NT2/D1 (cell line): ENCODE measurements around the gene RNASEH2A.

Experiments used
- DNase-seq: peaks from one replicate; pipeline ENCODE4 v3.0.0-alpha.2; 2011; ENCODE audit warnings: low read depth, low spot score
- H3K27me3 ChIP-seq: 2 replicates; pipeline ENCODE4 v1.6.0; 2011; ENCODE audit warnings: mild to moderate bottlenecking; ENCODE audit not compliant: insufficient read length, insufficient read depth
- H3K36me3 ChIP-seq: 2 replicates; pipeline ENCODE4 v1.6.1; 2011; ENCODE audit warnings: mild to moderate bottlenecking, low read length, mixed read lengths; ENCODE audit not compliant: insufficient read depth, insufficient read length
- H3K4me1 ChIP-seq: 2 replicates; pipeline ENCODE4 v1.5.1; 2011; ENCODE audit not compliant: insufficient read depth, insufficient read length
- H3K4me3 ChIP-seq: 2 replicates; pipeline ENCODE4 v1.5.1; 2011; ENCODE audit warnings: low read depth; ENCODE audit not compliant: insufficient read length
- H3K9ac ChIP-seq: 2 replicates; pipeline ENCODE4 v1.6.0; 2011; ENCODE audit warnings: low read depth; ENCODE audit not compliant: insufficient read length
- H3K9me3 ChIP-seq: 2 replicates; pipeline ENCODE4 v1.5.1; 2011; ENCODE audit warnings: mild to moderate bottlenecking, low read length; ENCODE audit not compliant: insufficient read depth
- SUZ12 ChIP-seq: IDR thresholded peaks from 2 replicates; pipeline ENCODE4 v1.6.1; 2011; ENCODE audit not compliant: insufficient read length, insufficient read depth; ENCODE audit errors: extremely low read depth
- YY1 ChIP-seq: IDR thresholded peaks from 2 replicates; pipeline ENCODE4 v1.6.1; 2011; ENCODE audit not compliant: insufficient read length, insufficient read depth
- ZNF274 ChIP-seq: IDR thresholded peaks from 2 replicates; pipeline ENCODE4 v1.6.1; 2011; ENCODE audit warnings: mild to moderate bottlenecking, low read depth, low read length

Gene RNASEH2A

GRCh38 chr19:12783291-12783848 lies 23.0 kb upstream of the RNASEH2A start:
- Histone ChIP-seq H3K9me3 (no peaks in the 10 kb centered on the region), H3K4me3 (peak overlapping the region; percentile 59), H3K36me3 (no peaks in the 10 kb centered on the region), H3K4me1 (peaks cover 25% of the 10 kb centered on the region), H3K9ac (peak overlapping the region; percentile 86), H3K27me3 (peaks cover under 1% of the 10 kb centered on the region)
- DNase-seq: no peak
- TF ChIP-seq ZNF274: no peak

- Histone ChIP-seq H3K4me3 (no peak overlapping the region), H3K9me3 (no peaks in the 10 kb centered on the region), H3K27me3 (no peaks in the 10 kb centered on the region), H3K9ac (peak overlapping the region; percentile 65), H3K36me3 (no peaks in the 10 kb centered on the region), H3K4me1 (peaks cover 28% of the 10 kb centered on the region)
- no peak for TF ChIP-seq ZNF274
- no peak for TF ChIP-seq SUZ12
- no peak for TF ChIP-seq YY1
- DNase-seq: no peak
Measured at GRCh38 chr19:12783849-12784393, 22.5 kb upstream of the RNASEH2A start.

- no peaks in the 10 kb centered on the region for H3K9me3 ChIP-seq
- TF ChIP-seq YY1: no peak
- TF ChIP-seq ZNF274: no peak
- no peak for TF ChIP-seq SUZ12
- H3K4me3 ChIP-seq: no peak overlapping the region
- H3K36me3 ChIP-seq: no peaks in the 10 kb centered on the region
- no peaks in the 10 kb centered on the region for H3K27me3 ChIP-seq
- DNase-seq: no peak
- H3K4me1 ChIP-seq: peaks cover 30% of the 10 kb centered on the region
- peak overlapping the region; percentile 13 for H3K9ac ChIP-seq
Measured at GRCh38 chr19:12784394-12784870, 22.0 kb upstream of the RNASEH2A start.

- TF ChIP-seq ZNF274: no peak
- no peak for TF ChIP-seq SUZ12
- TF ChIP-seq YY1: no peak
- peak overlapping the region; percentile 13 for H3K9ac ChIP-seq
- H3K4me3 ChIP-seq: no peak overlapping the region
- H3K36me3 ChIP-seq: no peaks in the 10 kb centered on the region
- no peaks in the 10 kb centered on the region for H3K9me3 ChIP-seq
- H3K4me1 ChIP-seq: peaks cover 30% of the 10 kb centered on the region
- DNase-seq: no peak
- H3K27me3 ChIP-seq: no peaks in the 10 kb centered on the region
Measured at GRCh38 chr19:12784871-12785430, 21.4 kb upstream of the RNASEH2A start.

- H3K36me3 ChIP-seq: no peaks in the 10 kb centered on the region
- H3K27me3 ChIP-seq: peaks cover 5% of the 10 kb centered on the region
- H3K4me1 ChIP-seq: peaks cover 28% of the 10 kb centered on the region
- peak overlapping the region; percentile 61 for H3K9ac ChIP-seq
- H3K9me3 ChIP-seq: no peaks in the 10 kb centered on the region
- H3K4me3 ChIP-seq: no peak overlapping the region
- TF ChIP-seq YY1 (no peak), SUZ12 (no peak), ZNF274 (no peak)
- no peak for DNase-seq
Measured at GRCh38 chr19:12785431-12786031, 20.9 kb upstream of the RNASEH2A start.

- Histone ChIP-seq H3K27me3 (peaks cover 11% of the 10 kb centered on the region), H3K4me1 (peaks cover 35% of the 10 kb centered on the region), H3K4me3 (no peak overlapping the region), H3K36me3 (no peaks in the 10 kb centered on the region), H3K9me3 (no peaks in the 10 kb centered on the region), H3K9ac (peak overlapping the region; percentile 61)
- DNase-seq: no peak
- no peak for TF ChIP-seq ZNF274
- TF ChIP-seq YY1: no peak
- no peak for TF ChIP-seq SUZ12
Measured at GRCh38 chr19:12786141-12786870, 20.1 kb upstream of the RNASEH2A start.

DNA sequence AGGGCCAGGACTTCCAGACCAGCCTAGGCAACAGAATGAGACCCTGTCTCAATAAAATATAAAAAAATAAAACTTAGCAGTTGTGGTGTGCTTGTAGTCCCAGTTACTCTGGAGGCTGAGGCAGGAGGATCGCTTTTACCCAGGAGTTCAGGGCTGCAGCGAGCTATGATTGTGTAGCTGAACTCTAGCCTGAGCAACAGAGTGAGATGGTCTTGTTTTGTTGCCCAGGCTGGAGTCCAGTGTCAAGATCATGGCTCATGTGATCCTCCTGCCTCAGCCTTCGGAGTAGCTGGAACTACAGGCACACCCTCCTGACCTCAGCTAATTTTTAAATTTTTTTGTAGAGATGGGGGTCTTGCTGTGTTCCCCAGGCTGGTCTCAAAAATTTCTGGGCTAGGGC lies 19.4 kb upstream of the RNASEH2A start:
- no peak for DNase-seq
- Histone ChIP-seq H3K27me3 (peaks cover 17% of the 10 kb centered on the region), H3K9ac (no peak overlapping the region), H3K9me3 (no peaks in the 10 kb centered on the region), H3K4me1 (peaks cover 35% of the 10 kb centered on the region), H3K36me3 (no peaks in the 10 kb centered on the region), H3K4me3 (no peak overlapping the region)
- TF ChIP-seq SUZ12: no peak
- TF ChIP-seq ZNF274: no peak
- TF ChIP-seq YY1: no peak
